Esophagus muscularis mucosa (tissue), 4 donors: Measurements from ENCODE around the gene PCBD1.

Experiments used
- EP300 ChIP-seq: sonication (generic); formaldehyde crosslinking; IDR thresholded peaks from one replicate; pipeline ENCODE4 v1.6.1; 2017; ENCODE audit warnings: antibody characterized with exemption
- POLR2A ChIP-seq: fragments of 450-650 bp; IDR thresholded peaks from one replicate; pipeline ENCODE4 v1.6.1; 2017; ENCODE audit warnings: antibody characterized with exemption, moderate library complexity, mild to moderate bottlenecking, low read depth
- POLR2AphosphoS5 ChIP-seq, 2 donors: sonication (generic); formaldehyde crosslinking; IDR thresholded peaks; one replicate each; pipeline ENCODE4 v1.6.1; 2017; ENCODE audit warnings: antibody characterized with exemption in 2 of 2
- TF ChIP-seq, protein P1 (sequence below), 3 experiments: fragments of 200-600 bp in 2 of 3; fragments of 450-650 bp in 1 of 3; sonication (generic) in 2 of 3; IDR thresholded peaks; one replicate each; pipeline ENCODE4 v1.5.1; 2017 to 2019; ENCODE audit warnings: antibody characterized with exemption in 3 of 3, mild to moderate bottlenecking in 2 of 3, moderate library complexity in 1 of 3

DNA sequence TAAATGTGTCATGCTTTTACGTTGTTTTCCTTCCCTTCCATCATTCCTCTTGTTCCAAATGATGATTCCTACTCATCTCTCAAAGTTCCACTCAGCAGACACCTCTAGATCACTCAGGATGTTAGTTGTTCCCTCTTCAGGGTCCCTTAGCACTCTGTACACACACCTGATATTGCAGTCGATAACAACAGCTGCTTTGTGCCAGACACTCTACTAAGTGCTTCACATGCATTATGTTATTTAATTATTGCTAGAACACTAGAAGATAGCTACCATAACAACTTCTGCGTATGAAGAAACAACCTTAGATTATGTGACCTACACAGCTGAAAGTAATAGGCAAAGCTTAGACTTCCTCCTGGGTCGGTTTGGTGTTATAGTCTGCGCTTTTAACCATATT is 29.6 kb downstream of the PCBD1 start:
- no peak for TF ChIP-seq POLR2AphosphoS5 (IDR thresholded peaks at IDR 0.05)
- TF ChIP-seq POLR2A, result no peak
- TF ChIP-seq, protein P1, sequence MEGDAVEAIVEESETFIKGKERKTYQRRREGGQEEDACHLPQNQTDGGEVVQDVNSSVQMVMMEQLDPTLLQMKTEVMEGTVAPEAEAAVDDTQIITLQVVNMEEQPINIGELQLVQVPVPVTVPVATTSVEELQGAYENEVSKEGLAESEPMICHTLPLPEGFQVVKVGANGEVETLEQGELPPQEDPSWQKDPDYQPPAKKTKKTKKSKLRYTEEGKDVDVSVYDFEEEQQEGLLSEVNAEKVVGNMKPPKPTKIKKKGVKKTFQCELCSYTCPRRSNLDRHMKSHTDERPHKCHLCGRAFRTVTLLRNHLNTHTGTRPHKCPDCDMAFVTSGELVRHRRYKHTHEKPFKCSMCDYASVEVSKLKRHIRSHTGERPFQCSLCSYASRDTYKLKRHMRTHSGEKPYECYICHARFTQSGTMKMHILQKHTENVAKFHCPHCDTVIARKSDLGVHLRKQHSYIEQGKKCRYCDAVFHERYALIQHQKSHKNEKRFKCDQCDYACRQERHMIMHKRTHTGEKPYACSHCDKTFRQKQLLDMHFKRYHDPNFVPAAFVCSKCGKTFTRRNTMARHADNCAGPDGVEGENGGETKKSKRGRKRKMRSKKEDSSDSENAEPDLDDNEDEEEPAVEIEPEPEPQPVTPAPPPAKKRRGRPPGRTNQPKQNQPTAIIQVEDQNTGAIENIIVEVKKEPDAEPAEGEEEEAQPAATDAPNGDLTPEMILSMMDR (IDR thresholded peaks at IDR 0.05), result no peak
- TF ChIP-seq EP300, result no peak
